IMR-90 (cell line): ENCODE measurements around the gene CRTAC1. TPM values are rescaled to one million over a fixed set of nuclear protein-coding genes. Genes with fewer than 3 reads are reported as not detected.

ENCODE experiments used
- ATAC-seq: fragments of 200-7000 bp; cut with Tn5 transposase; 2 replicates; pipeline ENCODE4 v1.9.1; 2020; ENCODE audit warnings: low read depth, mild to moderate bottlenecking, moderate library complexity
- BruUV-seq: library from RNA; stranded (reverse); fragments of 400-500 nt; replicated peaks from 2 replicates; lab custom pipeline; 2021; lab: Mats Ljungman, UMichigan
- CTCF ChIA-PET: fragments of 300-600 bp; formaldehyde crosslinking; extraction: SDS; loops from one replicate; lab custom pipeline; 2021; ENCODE audit warnings: antibody characterized with exemption; lab: Yijun Ruan, JAX
- POLR2A ChIA-PET: fragments of 300-600 bp; sonication (Branson Sonifier 250); formaldehyde crosslinking; loops from one replicate; lab custom pipeline; 2022; ENCODE audit warnings: antibody characterized with exemption; ENCODE audit not compliant: unreplicated experiment; lab: Charles Lee
- DNase-seq: peaks from one replicate; pipeline ENCODE4 v3.0.0; 2013
- H2AFZ ChIP-seq: replicated peaks from 2 replicates; pipeline ENCODE3; 2013; ENCODE audit warnings: low read length, mild to moderate bottlenecking; ENCODE audit not compliant: poor library complexity
- H2AK5ac ChIP-seq: 2 replicates; pipeline ENCODE4 v1.6.1; 2013; ENCODE audit warnings: low read depth, low read length, inconsistent platforms
- H2AK9ac ChIP-seq: replicated peaks from 2 replicates; pipeline ENCODE3; 2013; ENCODE audit warnings: mild to moderate bottlenecking, low read depth, low read length, moderate library complexity; ENCODE audit not compliant: poor library complexity
- H2BK120ac ChIP-seq: 2 replicates; pipeline ENCODE4 v1.6.1; 2013; ENCODE audit warnings: low read depth, low read length, inconsistent platforms
- H2BK15ac ChIP-seq: 3 replicates; pipeline ENCODE4 v1.6.1; 2013; ENCODE audit warnings: low read depth, low read length, inconsistent platforms
- H2BK20ac ChIP-seq: 2 replicates; pipeline ENCODE4 v1.6.1; 2013; ENCODE audit warnings: low read depth, mild to moderate bottlenecking, inconsistent platforms, low read length, moderate library complexity
- H2BK5ac ChIP-seq: 2 replicates; pipeline ENCODE4 v1.6.1; 2013; ENCODE audit warnings: mild to moderate bottlenecking, low read depth, low read length, inconsistent platforms; ENCODE audit not compliant: poor library complexity, severe bottlenecking
- H3K14ac ChIP-seq: replicated peaks from 2 replicates; pipeline ENCODE4 v1.6.1; 2013; ENCODE audit warnings: low read depth, low read length, inconsistent platforms
- H3K18ac ChIP-seq: 2 replicates; pipeline ENCODE4 v1.6.1; 2013; ENCODE audit warnings: low read depth, low read length, control low read depth
- H3K23ac ChIP-seq: 2 replicates; pipeline ENCODE4 v1.6.1; 2013; ENCODE audit warnings: low read depth, low read length, inconsistent platforms
- H3K27ac ChIP-seq: 2 replicates; pipeline ENCODE4 v1.5.1; 2013; ENCODE audit warnings: mild to moderate bottlenecking, control low read depth, low read length; ENCODE audit not compliant: insufficient read depth
- H3K27me3 ChIP-seq: 2 replicates; pipeline ENCODE4 v1.6.1; 2013; ENCODE audit warnings: low read length; ENCODE audit not compliant: control insufficient read depth, insufficient read depth
- H3K36me3 ChIP-seq: 2 replicates; pipeline ENCODE4 v1.6.1; 2013; ENCODE audit warnings: low read length, mixed read lengths; ENCODE audit not compliant: control insufficient read depth, insufficient read depth
- H3K4ac ChIP-seq: 2 replicates; pipeline ENCODE4 v1.6.1; 2013; ENCODE audit warnings: low read depth, low read length, inconsistent platforms
- H3K4me1 ChIP-seq: 2 replicates; pipeline ENCODE4 v1.6.1; 2013; ENCODE audit warnings: low read length, mixed read lengths; ENCODE audit not compliant: control insufficient read depth, insufficient read depth
- H3K4me2 ChIP-seq: 2 replicates; pipeline ENCODE4 v1.6.1; 2013; ENCODE audit warnings: low read depth, mild to moderate bottlenecking, control low read depth, low read length, moderate library complexity
- H3K4me3 ChIP-seq: 2 replicates; pipeline ENCODE4 v1.5.1; 2013; ENCODE audit warnings: low read depth, mild to moderate bottlenecking, control low read depth, low read length, moderate library complexity; ENCODE audit not compliant: insufficient read depth
- H3K56ac ChIP-seq: 2 replicates; pipeline ENCODE4 v1.6.1; 2013; ENCODE audit warnings: low read length, inconsistent platforms; ENCODE audit not compliant: insufficient read depth; ENCODE audit errors: extremely low read depth
- H3K79me1 ChIP-seq, 2 experiments: 2 replicates each; pipeline ENCODE4 v1.6.1; 2013; ENCODE audit warnings: low read length in 2 of 2, inconsistent platforms in 1 of 2, low read depth in 1 of 2
- H3K9ac ChIP-seq: 2 replicates; pipeline ENCODE4 v1.6.1; 2013; ENCODE audit warnings: low read depth, low read length, control low read depth
- H3K9me1 ChIP-seq: 2 replicates; pipeline ENCODE4 v1.6.1; 2013; ENCODE audit warnings: low read length, inconsistent platforms; ENCODE audit not compliant: insufficient read depth
- H3K9me3 ChIP-seq: 2 replicates; pipeline ENCODE4 v1.6.1; 2013; ENCODE audit warnings: low read length; ENCODE audit not compliant: control insufficient read depth, insufficient read depth
- H4K20me1 ChIP-seq: 2 replicates; pipeline ENCODE4 v1.6.1; 2013; ENCODE audit warnings: low read length, inconsistent platforms; ENCODE audit not compliant: insufficient read depth
- H4K5ac ChIP-seq: 2 replicates; pipeline ENCODE4 v1.6.1; 2013; ENCODE audit warnings: mild to moderate bottlenecking, low read depth, low read length, control low read depth
- H4K8ac ChIP-seq, 2 experiments: 2 replicates each; pipeline ENCODE4 v1.6.1; 2013; ENCODE audit warnings: low read depth in 2 of 2, low read length in 2 of 2, control low read depth in 1 of 2, inconsistent platforms in 1 of 2
- H4K91ac ChIP-seq: 2 replicates; pipeline ENCODE4 v1.6.1; 2013; ENCODE audit warnings: low read depth, low read length, inconsistent platforms; ENCODE audit not compliant: insufficient read depth
- BHLHE40 ChIP-seq: fragments of 150-350 bp; IDR thresholded peaks from 2 replicates; pipeline ENCODE4 v1.6.1; 2016; ENCODE audit warnings: mild to moderate bottlenecking, low read depth, low read length
- CEBPB ChIP-seq: IDR thresholded peaks from 2 replicates; pipeline ENCODE4 v1.6.1; 2012; ENCODE audit warnings: low read depth, low read length, improper control_type of control experiment
- CHD1 ChIP-seq: IDR thresholded peaks from 2 replicates; pipeline ENCODE4 v1.6.1; 2012; ENCODE audit warnings: low read depth, low read length, improper control_type of control experiment
- CTCF ChIP-seq: conservative IDR thresholded peaks from 2 replicates; pipeline ENCODE4 v1.5.1; 2012; ENCODE audit warnings: mild to moderate bottlenecking, low read depth, low read length, improper control_type of control experiment
- ELK1 ChIP-seq: fragments of 150-350 bp; IDR thresholded peaks from 2 replicates; pipeline ENCODE4 v1.6.1; 2016; ENCODE audit warnings: low read depth, mild to moderate bottlenecking, low read length, moderate library complexity, borderline replicate concordance
- FOS ChIP-seq: fragments of 150-350 bp; IDR thresholded peaks from 2 replicates; pipeline ENCODE4 v1.6.1; 2016; ENCODE audit warnings: low read depth, low read length
- MAFK ChIP-seq: IDR thresholded peaks from 2 replicates; pipeline ENCODE4 v1.6.1; 2012; ENCODE audit warnings: low read depth, low read length, improper control_type of control experiment
- MAZ ChIP-seq: IDR thresholded peaks from 2 replicates; pipeline ENCODE4 v1.6.1; 2012; ENCODE audit warnings: low read depth, mild to moderate bottlenecking, low read length, improper control_type of control experiment, moderate library complexity, borderline replicate concordance
- MXI1 ChIP-seq: IDR thresholded peaks from 2 replicates; pipeline ENCODE4 v1.6.1; 2012; ENCODE audit warnings: low read depth, mild to moderate bottlenecking, low read length, moderate library complexity, borderline replicate concordance
- NFE2L2 ChIP-seq: fragments of 150-350 bp; IDR thresholded peaks from 2 replicates; pipeline ENCODE4 v1.6.1; 2016; ENCODE audit warnings: low read depth, mild to moderate bottlenecking, low read length
- POLR2A ChIP-seq: IDR thresholded peaks from 2 replicates; pipeline ENCODE4 v1.6.1; 2012; ENCODE audit warnings: mild to moderate bottlenecking, low read depth, low read length
- RAD21 ChIP-seq: IDR thresholded peaks from 2 replicates; pipeline ENCODE4 v1.6.1; 2012; ENCODE audit warnings: low read length, improper control_type of control experiment
- RCOR1 ChIP-seq: IDR thresholded peaks from 2 replicates; pipeline ENCODE4 v1.6.1; 2012; ENCODE audit warnings: mild to moderate bottlenecking, low read length, improper control_type of control experiment; ENCODE audit not compliant: insufficient replicate concordance
- RFX5 ChIP-seq: IDR thresholded peaks from 2 replicates; pipeline ENCODE4 v1.8.0; 2012; ENCODE audit warnings: low read depth, mild to moderate bottlenecking, low read length, moderate library complexity
- SMC3 ChIP-seq: fragments of 150-350 bp; IDR thresholded peaks from 2 replicates; pipeline ENCODE4 v1.6.1; 2016; ENCODE audit warnings: low read depth, mild to moderate bottlenecking, antibody characterized with exemption, low read length, moderate library complexity
- WGBS, 2 experiments: methylation state at CpG; one replicate each; pipeline versions ENCODE4 v1.1.5 to v1.1.7; 2013; ENCODE audit warnings: missing lambda C conversion rate in 2 of 2; ENCODE audit not compliant: insufficient read length in 1 of 2; ENCODE audit errors: extremely low coverage in 2 of 2; 5-methylcytosine and 5-hydroxymethylcytosine counted together
- dilution Hi-C: fragments of 300-500 bp; cut with HindIII; formaldehyde crosslinking; loops from one replicate; pipeline ENCODE4 v1.14.3; 2018; ENCODE audit warnings: low sequenced_read_pairs; ENCODE audit not compliant: unreplicated experiment
- in situ Hi-C: fragments of 300-500 bp; cut with MboI; formaldehyde crosslinking; loops from 3 replicates; pipeline ENCODE4 v1.14.3; 2019; ENCODE audit warnings: low sequenced_read_pairs, inconsistent platforms, mixed read lengths
- intact Hi-C: fragments of 100-400 bp; cut with micrococcal nuclease; formaldehyde crosslinking; loops from 2 replicates; pipeline ENCODE4 v1.10.0; 2022
- polyA plus RNA-seq, 3 experiments: library from polyadenylated mRNA; depleted of rRNA; stranded (reverse); fragments of >200 nt; gene quantifications; 2 replicates each; pipeline ENCODE4 v1.2.3, GENCODE V29; 2012; ENCODE audit warnings: low replicate concordance in 1 of 3
- total RNA-seq: library from RNA; depleted of rRNA; stranded (reverse); fragments of >200 nt; gene quantifications from 2 replicates; pipeline ENCODE4 v1.2.3, GENCODE V29; 2012
- TF ChIP-seq, protein P1 (sequence below): fragments of 150-350 bp; IDR thresholded peaks from 2 replicates; pipeline ENCODE4 v1.6.1; 2017; ENCODE audit warnings: mild to moderate bottlenecking, antibody characterized with exemption, low read length, low read depth

The CRTAC1 gene
- total and polyA plus RNA-seq, 2 of the 4 experiments (the other 2 are of a cell fraction) = not detected

DNA sequence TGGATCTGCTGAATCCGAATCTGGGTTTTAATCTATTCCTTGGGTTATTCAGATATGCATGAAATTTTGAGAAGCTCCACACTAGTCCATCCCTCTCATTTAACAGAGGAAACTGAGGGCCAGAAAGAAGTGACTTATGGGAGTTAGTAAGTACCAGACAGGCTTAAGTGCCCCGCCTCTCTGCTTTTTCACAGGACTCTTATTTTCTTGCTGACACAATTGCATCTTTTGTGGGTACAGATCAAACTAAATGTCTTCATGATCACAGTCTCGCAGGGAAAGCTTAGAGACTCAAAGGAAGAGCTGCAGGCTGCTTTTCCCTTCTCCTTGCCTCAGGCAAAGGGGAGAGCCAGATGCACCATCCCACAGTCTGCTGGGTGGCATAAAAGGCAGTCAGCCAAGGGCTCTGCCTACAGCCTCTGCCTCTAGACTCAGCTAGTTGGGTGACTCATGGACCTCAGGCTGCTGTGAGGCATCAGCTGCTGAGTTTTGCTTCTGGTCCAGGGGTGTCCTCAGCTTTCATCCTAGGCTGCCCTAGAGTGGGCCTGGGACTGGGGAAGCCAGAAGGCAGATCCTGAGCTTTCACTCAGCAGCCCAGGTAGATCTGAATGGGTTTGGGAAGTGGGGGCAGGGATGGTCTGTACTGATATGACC, 169.2 kb downstream of the CRTAC1 start:
- TF ChIP-seq FOS (no peak), BHLHE40 (no peak), CEBPB (no peak), POLR2A (no peak), NFE2L2 (no peak), MAZ (no peak), MXI1 (no peak), CHD1 (no peak), ELK1 (no peak), MAFK (no peak), RAD21 (no peak), SMC3 (no peak), RCOR1 (no peak), RFX5 (no peak), CTCF (no peak)
- TF ChIP-seq, protein P1, sequence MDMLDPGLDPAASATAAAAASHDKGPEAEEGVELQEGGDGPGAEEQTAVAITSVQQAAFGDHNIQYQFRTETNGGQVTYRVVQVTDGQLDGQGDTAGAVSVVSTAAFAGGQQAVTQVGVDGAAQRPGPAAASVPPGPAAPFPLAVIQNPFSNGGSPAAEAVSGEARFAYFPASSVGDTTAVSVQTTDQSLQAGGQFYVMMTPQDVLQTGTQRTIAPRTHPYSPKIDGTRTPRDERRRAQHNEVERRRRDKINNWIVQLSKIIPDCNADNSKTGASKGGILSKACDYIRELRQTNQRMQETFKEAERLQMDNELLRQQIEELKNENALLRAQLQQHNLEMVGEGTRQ = no peak
- Histone ChIP-seq H2BK15ac (no peak overlapping the region), H2BK20ac (no peak overlapping the region), H3K4me2 (no peak overlapping the region), H2BK120ac (no peak overlapping the region), H3K4me3 (no peak overlapping the region), H2AK5ac (no peak overlapping the region), H4K20me1 (no peaks in the 10 kb centered on the region), H3K27me3 (peaks cover 29% of the 10 kb centered on the region), H3K36me3 (no peaks in the 10 kb centered on the region), H3K56ac (no peak overlapping the region), H3K14ac (no peak overlapping the region), H3K27ac (no peak overlapping the region), H2AFZ (no peak overlapping the region), H3K9ac (no peak overlapping the region), H4K5ac (no peak overlapping the region), H3K79me1 (no peaks in the 10 kb centered on the region), H4K91ac (no peak overlapping the region), H3K4me1 (no peaks in the 10 kb centered on the region), H3K9me1 (no peaks in the 10 kb centered on the region), H3K18ac (no peak overlapping the region), H3K9me3 (no peaks in the 10 kb centered on the region), H3K4ac (no peak overlapping the region), H2BK5ac (no peak overlapping the region), H3K23ac (no peak overlapping the region), H4K8ac (no peak overlapping the region), H2AK9ac (peak overlapping the region; percentile 29)
- no TSS peak for BruUV-seq
- DNase-seq (peak; percentile 44), ATAC-seq (peak; percentile 62)
- ChIA-PET CTCF (interaction anchor here (0.7 kb wide), 1 partner anchor 17 kb away, joined by 5 read pairs; no protein-coding TSS in a partner anchor), POLR2A (no interaction called here)
- WGBS, 2 experiments = no CpG with 5 or more reads among the region's 3 CpGs
- in situ Hi-C loops (no loop called here), intact Hi-C loops (no loop called here), dilution Hi-C loops (no loop called here)
